ENCODE measurements around the gene ZCCHC8.
"Not testable (repeated sequence)": the region's sequence is repeated elsewhere in the genome, so short reads cannot be mapped to it uniquely, and the experiment has no call there.

Gene ZCCHC8

GRCh38 chr12:122452701-122453285 lies 47.9 kb downstream of the ZCCHC8 start:
- H3K36me3 Mint-ChIP-seq = no peaks in the 10 kb centered on the region

GRCh38 chr12:122449317-122449716 lies 51.4 kb downstream of the ZCCHC8 start:
- H3K4me1 Mint-ChIP-seq = peaks cover 11% of the 10 kb centered on the region
- H3K4me3 Mint-ChIP-seq = no peak overlapping the region
- H3K9me3 Mint-ChIP-seq = no peaks in the 10 kb centered on the region
- ATAC-seq (ENCODE audit: low read depth) = no peak
- H3K27me3 Mint-ChIP-seq = peaks cover 1% of the 10 kb centered on the region
- H3K36me3 Mint-ChIP-seq = no peaks in the 10 kb centered on the region
- H3K27ac Mint-ChIP-seq = no peak overlapping the region
- no peak for DNase-seq (ENCODE audit: low spot score in 2 of 2)

More at GRCh38 chr12:122452701-122453285, 47.9 kb downstream of the ZCCHC8 start:
- Mint-ChIP-seq H3K27ac (peak overlapping the region; percentile 90), H3K27me3 (no peaks in the 10 kb centered on the region), H3K4me3 (no peak overlapping the region), H3K4me1 (peaks cover 16% of the 10 kb centered on the region), H3K9me3 (no peaks in the 10 kb centered on the region)
- DNase-seq (ENCODE audit: low spot score in 2 of 2) (no peak), ATAC-seq (ENCODE audit: low read depth) (no peak)

DNA sequence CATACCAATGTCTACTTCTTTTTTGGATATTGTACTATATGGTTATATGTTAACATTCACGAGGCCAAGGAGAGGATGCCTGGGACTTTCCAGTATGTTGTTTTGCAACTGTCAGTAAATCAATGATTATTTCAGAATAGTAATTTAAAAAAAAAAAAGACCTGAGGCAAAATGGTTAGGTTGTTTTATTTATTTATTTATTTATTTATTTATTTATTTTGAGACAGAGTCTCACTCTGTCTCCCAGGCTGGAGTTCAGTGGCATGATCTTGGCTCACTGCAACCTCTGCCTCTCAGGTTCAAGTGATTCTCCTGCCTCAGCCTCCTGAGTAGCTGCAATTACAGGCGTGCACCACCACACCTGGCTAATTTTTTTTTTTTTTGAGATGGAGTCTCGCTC lies 52.9 kb downstream of the ZCCHC8 start:
- not testable (repeated sequence) for H3K27me3 Mint-ChIP-seq; H3K4me3 Mint-ChIP-seq; H3K4me1 Mint-ChIP-seq; ATAC-seq (ENCODE audit: low read depth); H3K9me3 Mint-ChIP-seq; H3K27ac Mint-ChIP-seq; DNase-seq (ENCODE audit: low spot score in 2 of 2); H3K36me3 Mint-ChIP-seq

DNA sequence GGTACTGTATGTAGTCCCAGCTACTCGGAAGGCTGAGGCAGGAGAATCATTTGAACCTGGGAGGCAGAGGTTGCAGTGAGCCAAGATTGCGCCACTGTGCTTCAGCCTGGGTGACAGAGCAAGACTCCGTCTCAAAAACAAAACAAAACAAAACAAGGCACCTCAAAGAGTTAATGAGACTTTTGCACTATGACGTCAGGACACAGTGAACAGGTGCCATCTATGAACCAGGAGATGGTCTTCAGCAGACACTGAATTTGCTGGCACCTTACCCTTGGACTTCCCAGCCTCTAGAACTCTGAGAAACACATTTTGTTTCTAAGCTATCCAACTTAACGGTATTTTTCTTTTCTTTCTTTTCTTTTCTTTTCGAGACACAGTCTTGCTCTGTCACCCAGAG lies 54.3 kb downstream of the ZCCHC8 start:
- not testable (repeated sequence) for ATAC-seq (ENCODE audit: low read depth); H3K36me3 Mint-ChIP-seq; H3K9me3 Mint-ChIP-seq; H3K4me3 Mint-ChIP-seq; DNase-seq (ENCODE audit: low spot score in 2 of 2); H3K27me3 Mint-ChIP-seq; H3K27ac Mint-ChIP-seq; H3K4me1 Mint-ChIP-seq

DNA sequence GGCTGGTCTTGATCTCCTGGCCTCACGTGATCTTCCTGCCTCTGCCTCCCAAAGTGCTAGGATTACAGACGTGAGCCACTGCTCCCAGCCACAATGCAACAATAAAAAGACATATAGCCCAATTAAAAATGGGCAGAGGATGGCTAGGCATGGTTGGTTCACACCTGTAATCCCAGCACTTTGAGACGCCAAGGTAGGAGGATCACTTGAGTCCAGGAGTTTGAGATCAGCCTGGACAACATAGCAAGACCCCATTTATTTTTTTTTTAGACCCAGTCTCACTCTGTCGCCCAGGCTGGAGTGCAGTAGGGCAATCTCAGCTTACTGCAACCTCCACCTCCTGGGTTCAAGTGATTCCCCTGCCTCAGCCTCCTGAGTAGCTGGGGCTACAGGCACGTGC lies 56.7 kb downstream of the ZCCHC8 start:
- H3K36me3 Mint-ChIP-seq; DNase-seq (ENCODE audit: low spot score in 2 of 2); H3K9me3 Mint-ChIP-seq; H3K4me3 Mint-ChIP-seq; H3K27ac Mint-ChIP-seq; ATAC-seq (ENCODE audit: low read depth); H3K4me1 Mint-ChIP-seq; H3K27me3 Mint-ChIP-seq: not testable (repeated sequence)

DNA sequence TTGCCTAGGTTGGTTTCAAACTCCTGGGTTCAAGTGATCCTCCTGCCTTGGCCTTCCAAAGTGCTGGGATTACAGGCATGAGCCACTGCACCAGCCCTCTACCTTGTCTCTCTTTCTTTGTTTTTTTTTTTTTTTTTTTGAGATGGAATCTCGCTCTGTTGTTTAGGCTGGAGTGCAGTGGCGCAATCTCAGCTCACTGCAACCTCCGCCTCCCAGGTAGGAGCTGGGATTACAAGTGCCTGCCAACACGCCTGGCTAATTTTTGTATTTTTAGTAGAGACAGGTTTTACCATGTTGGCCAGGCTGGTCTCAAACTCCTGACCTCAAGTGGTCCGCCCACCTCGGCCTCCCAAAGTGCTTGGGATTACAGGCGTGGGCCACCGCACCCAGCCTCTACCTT lies 61.9 kb downstream of the ZCCHC8 start:
- not testable (repeated sequence) for H3K27ac Mint-ChIP-seq; H3K36me3 Mint-ChIP-seq; ATAC-seq (ENCODE audit: low read depth); H3K4me1 Mint-ChIP-seq; H3K9me3 Mint-ChIP-seq; H3K4me3 Mint-ChIP-seq; H3K27me3 Mint-ChIP-seq; DNase-seq (ENCODE audit: low spot score in 2 of 2)

DNA sequence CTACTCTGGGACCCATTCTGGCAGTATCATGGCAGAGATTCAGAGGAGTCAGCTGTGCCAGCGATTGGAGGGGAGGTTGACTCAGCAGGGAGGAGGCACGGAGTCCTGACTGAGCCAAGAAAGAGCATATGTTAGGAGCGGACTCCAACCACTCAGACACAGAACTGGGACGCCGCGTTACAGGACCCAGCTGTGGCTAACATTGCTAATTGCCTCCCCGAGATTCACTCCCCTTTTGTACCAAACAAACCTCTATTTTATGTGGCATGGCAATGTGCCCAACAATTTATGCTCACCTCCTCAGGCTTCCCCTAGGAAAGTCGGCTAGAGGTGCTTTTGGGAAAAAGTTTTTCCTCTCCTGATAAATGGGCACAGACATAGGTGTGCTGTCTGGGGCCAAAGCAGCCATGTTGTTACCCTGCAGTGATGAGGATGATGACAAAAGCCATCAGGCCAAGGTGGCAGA lies 63.0 kb downstream of the ZCCHC8 start:
- DNase-seq (ENCODE audit: low spot score in 2 of 2) (no peak), ATAC-seq (ENCODE audit: low read depth) (no peak)
- no peak overlapping the region for H3K4me3 Mint-ChIP-seq
- H3K27me3 Mint-ChIP-seq = no peaks in the 10 kb centered on the region
- H3K36me3 Mint-ChIP-seq = no peaks in the 10 kb centered on the region
- H3K9me3 Mint-ChIP-seq = no peaks in the 10 kb centered on the region
- H3K4me1 Mint-ChIP-seq = no peaks in the 10 kb centered on the region
- no peak overlapping the region for H3K27ac Mint-ChIP-seq

GRCh38 chr12:122435186-122435585 lies 65.5 kb downstream of the ZCCHC8 start:
- no peaks in the 10 kb centered on the region for H3K9me3 Mint-ChIP-seq
- no peak overlapping the region for H3K27ac Mint-ChIP-seq
- no peak overlapping the region for H3K4me3 Mint-ChIP-seq
- no peaks in the 10 kb centered on the region for H3K4me1 Mint-ChIP-seq
- no peak for ATAC-seq (ENCODE audit: low read depth)
- no peaks in the 10 kb centered on the region for H3K27me3 Mint-ChIP-seq
- no peak for DNase-seq (ENCODE audit: low spot score in 2 of 2)
- no peaks in the 10 kb centered on the region for H3K36me3 Mint-ChIP-seq

- not testable (repeated sequence) for ATAC-seq (ENCODE audit: low read depth); H3K27ac Mint-ChIP-seq; H3K4me1 Mint-ChIP-seq; H3K4me3 Mint-ChIP-seq; H3K36me3 Mint-ChIP-seq; H3K27me3 Mint-ChIP-seq; H3K9me3 Mint-ChIP-seq; DNase-seq (ENCODE audit: low spot score in 2 of 2)
Measured at GRCh38 chr12:122429043-122429442, 71.7 kb downstream of the ZCCHC8 start.

DNA sequence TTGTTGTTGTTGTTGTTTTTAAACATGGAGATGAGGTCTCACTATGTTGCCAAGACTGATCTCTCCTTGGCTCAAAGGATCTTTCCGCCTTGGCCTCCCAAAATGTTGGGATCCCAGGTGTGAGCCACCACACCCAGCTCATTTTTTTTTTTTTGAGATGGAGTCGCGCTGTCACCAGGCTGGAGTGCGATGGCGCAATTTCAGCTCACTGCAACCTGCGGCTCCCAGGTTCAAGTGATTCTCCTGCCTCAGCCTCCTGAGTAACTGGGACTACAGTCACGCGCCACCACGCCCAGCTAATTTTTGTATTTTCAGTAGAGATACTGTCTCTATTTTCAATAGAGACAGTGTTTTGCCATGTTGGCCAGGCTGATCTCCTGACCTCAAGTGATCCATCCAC lies 73.3 kb downstream of the ZCCHC8 start:
- H3K36me3 Mint-ChIP-seq = no peaks in the 10 kb centered on the region

GRCh38 chr12:122423258-122424165 lies 77.2 kb downstream of the ZCCHC8 start:
- peaks cover 23% of the 10 kb centered on the region for H3K4me1 Mint-ChIP-seq
- DNase-seq (ENCODE audit: low spot score in 2 of 2) = no peak

More for the DNA sequence above, 73.3 kb downstream of the ZCCHC8 start:
- no peaks in the 10 kb centered on the region for H3K9me3 Mint-ChIP-seq
- H3K27ac Mint-ChIP-seq = no peak overlapping the region
- no peak for DNase-seq (ENCODE audit: low spot score in 2 of 2)
- H3K4me1 Mint-ChIP-seq = peaks cover 15% of the 10 kb centered on the region
- no peak overlapping the region for H3K4me3 Mint-ChIP-seq
- ATAC-seq (ENCODE audit: low read depth) = no peak
- no peaks in the 10 kb centered on the region for H3K27me3 Mint-ChIP-seq

GRCh38 chr12:122422730-122423257 lies 77.9 kb downstream of the ZCCHC8 start:
- H3K9me3 Mint-ChIP-seq = no peaks in the 10 kb centered on the region
- H3K27ac Mint-ChIP-seq = peak overlapping the region; percentile 79
- H3K27me3 Mint-ChIP-seq = no peaks in the 10 kb centered on the region
- ATAC-seq (ENCODE audit: low read depth) (no peak), DNase-seq (ENCODE audit: low spot score in 2 of 2) (no peak)
- peaks cover 2% of the 10 kb centered on the region for H3K36me3 Mint-ChIP-seq
- peaks cover 29% of the 10 kb centered on the region for H3K4me1 Mint-ChIP-seq
- H3K4me3 Mint-ChIP-seq = peak overlapping the region; percentile 89

More at GRCh38 chr12:122423258-122424165, 77.2 kb downstream of the ZCCHC8 start:
- Mint-ChIP-seq H3K36me3 (no peaks in the 10 kb centered on the region), H3K9me3 (no peaks in the 10 kb centered on the region), H3K27me3 (no peaks in the 10 kb centered on the region), H3K4me3 (peak overlapping the region; percentile 89), H3K27ac (peak overlapping the region; percentile 79)
- ATAC-seq (ENCODE audit: low read depth) = no peak

GRCh38 chr12:122421821-122422729 lies 78.7 kb downstream of the ZCCHC8 start, which contains the start of gene CLIP1:
TSS of gene CLIP1 (minus strand) at chr12:122422669. CDS start at chr12:122380452, 42,217 bp downstream.
- Mint-ChIP-seq H3K4me1 (peaks cover 31% of the 10 kb centered on the region), H3K4me3 (peak within 1 kb of the TSS; percentile 97), H3K9me3 (no peaks in the 10 kb centered on the region), H3K36me3 (peaks cover 3% of the 10 kb centered on the region), H3K27ac (peak within 1 kb of the TSS; percentile 92), H3K27me3 (no peaks in the 10 kb centered on the region)
- DNase-seq (ENCODE audit: low spot score in 2 of 2) (peak; percentile 48 to 70), ATAC-seq (ENCODE audit: low read depth) (peak; percentile 68)

Data from memory B cell (primary cell).